Colon (tissue), 2 donors: ENCODE results near the gene EVA1B.

Experiments
- FAIRE-seq: peaks from 2 replicates; lab custom pipeline; 2012; peaks lifted over from hg19 to GRCh38; lab: Jason Lieb, UNC
- donor health status: control.
- donor health status: control.

Gene EVA1B

GRCh38 chr1:36309397-36309796 lies 14.0 kb downstream of the EVA1B start:
- FAIRE-seq = no peak

DNA sequence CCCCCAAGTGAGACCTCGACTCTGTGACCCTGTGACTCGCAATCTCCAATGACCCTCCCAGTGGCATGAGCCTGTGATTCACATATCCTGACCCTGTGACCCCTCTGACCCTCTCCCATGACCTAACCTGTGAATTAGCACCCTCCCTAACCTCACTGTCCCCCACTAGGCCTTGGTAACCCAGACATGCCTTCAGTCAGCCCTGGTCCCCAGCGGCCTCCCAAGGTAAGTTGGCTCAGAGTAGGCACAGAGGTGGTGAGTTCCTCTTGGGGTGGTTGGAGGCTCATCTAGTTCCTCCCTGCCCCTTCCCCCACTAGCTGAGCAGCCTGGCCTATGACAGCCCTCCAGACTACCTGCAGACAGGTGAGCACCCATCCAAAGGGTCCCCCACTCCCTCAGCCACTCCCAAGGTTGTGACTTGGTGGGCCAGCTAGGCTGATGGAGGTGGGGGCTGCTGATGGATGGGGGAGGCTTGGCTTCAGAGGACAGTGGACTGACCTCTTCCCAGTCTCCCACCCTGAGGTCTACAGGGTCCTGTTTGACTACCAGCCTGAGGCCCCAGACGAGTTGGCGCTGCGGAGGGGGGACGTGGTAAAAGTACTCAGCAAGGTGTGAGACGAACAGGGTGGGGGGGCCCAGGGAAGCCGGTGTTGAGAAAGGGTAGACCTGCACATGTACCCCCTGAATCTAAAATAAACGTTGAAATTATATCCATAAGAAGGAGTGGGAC lies 15.7 kb downstream of the EVA1B start:
- no peak for FAIRE-seq

DNA sequence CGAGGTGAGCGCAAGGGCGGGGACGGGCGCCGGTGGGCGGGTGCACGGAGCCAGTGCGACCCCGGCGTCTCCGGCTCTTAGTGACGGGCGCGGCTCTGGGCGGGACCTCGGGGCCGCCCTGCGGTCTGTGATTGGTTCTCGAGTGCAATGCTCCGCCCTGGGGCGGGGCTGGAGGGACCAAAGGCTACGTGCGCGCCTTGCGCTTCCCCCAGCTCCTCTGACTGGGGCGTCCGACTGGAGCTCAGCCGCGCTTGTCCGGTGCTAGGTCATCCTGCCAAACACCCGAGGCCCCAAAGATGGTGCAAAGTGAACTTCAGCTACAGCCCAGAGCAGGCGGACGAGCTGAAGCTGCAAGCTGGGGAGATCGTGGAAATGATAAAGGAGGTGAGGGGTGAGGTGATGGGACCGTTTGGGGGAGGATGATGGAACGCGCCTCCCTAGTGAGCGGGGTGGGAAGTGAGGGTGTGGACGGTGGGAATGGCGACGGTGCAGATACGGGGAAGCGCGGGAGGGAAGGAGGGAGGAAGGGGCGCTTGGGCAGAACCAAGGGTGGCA lies 16.5 kb downstream of the EVA1B start:
- FAIRE-seq = no peak

- FAIRE-seq = no peak
Measured at GRCh38 chr1:36306210-36306901, 17.1 kb downstream of the EVA1B start, which contains the start of gene SH3D21. SH3D21 (plus strand) TSS chr1:36306368; CDS start chr1:36306421, 53 bp downstream.

DNA sequence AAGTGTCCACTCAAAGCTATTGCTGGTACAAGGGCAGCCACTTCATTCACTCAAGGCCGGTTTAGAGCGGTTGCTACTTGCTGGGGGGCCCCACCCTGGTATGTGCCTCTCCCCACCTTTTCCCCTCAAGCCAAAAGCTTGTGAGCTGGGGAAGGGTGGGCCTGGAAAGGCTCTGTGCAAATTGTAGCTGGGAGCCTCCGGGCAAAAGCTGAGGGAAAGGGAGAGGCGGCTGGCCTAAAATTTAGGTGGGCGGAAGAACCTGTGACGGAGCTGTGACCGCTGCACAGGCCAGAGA lies 17.6 kb downstream of the EVA1B start:
- no peak for FAIRE-seq

DNA sequence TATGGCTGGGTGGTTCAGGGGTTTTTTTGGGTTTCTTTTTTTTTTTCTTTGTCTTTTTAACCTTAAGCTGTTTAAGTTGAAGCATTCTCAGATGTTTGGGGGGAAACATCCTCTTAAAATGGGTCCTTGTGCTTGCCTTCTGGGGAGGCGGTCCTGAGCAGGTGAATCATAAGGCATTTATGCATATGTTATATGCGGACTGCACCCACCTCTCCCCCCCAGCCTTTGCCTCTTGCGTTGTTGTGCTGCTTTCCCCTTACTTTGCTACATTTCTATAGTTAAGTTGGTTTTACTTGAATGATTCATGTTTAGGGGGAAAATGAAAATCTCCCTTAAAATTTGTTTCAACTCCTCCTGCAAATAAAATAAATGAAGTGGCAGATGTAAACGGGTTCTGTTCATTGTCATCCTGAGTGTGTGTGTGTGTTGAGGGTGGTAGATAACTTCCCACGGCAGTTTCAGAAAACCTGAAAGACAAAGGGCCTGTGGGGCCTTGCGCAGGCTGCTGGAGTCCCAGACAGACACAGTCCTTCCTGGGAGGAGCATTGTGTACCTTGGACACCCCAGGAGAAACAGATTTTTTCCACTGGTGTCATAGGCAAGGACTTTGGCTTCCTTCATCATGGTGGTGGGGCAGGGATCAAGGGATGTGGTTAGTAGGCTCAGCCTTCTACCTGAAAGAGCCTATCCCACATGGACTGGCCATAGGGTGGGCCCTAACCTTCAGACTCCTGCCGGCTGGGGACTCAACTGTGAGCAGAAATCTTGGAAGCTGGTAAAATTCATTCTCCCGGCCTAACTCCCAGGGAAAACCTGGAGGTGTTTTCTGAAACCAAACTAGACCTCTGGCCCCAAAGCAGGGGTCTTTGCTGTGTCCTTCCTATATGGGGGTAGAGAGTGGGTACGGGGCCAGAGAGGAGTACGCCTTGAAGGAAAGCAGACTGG lies 18.2 kb downstream of the EVA1B start:
- no peak for FAIRE-seq

DNA sequence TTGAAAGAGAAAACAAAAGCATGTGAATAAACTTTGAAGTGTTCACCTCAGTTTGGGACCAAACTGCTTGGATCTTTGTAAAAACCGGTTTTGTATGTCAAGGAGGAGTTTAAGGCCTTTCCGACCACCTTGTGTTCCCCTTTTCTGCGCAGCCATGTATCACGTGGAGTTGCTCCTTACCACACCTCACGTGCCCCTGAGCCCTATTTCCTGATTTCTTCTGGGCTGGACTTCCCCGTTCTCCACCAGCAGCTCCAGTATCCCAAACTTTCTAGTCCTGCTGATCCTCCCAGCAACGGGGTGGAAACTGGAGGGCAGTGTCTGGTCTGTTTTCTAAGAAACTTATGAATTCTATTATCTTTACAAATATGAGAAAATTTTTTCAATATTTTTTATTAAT lies 18.9 kb downstream of the EVA1B start:
- FAIRE-seq = no peak

- FAIRE-seq = no peak
Measured at GRCh38 chr1:36303650-36304360, 19.6 kb downstream of the EVA1B start.

- no peak for FAIRE-seq
Measured at GRCh38 chr1:36303244-36303643, 20.2 kb downstream of the EVA1B start.

DNA sequence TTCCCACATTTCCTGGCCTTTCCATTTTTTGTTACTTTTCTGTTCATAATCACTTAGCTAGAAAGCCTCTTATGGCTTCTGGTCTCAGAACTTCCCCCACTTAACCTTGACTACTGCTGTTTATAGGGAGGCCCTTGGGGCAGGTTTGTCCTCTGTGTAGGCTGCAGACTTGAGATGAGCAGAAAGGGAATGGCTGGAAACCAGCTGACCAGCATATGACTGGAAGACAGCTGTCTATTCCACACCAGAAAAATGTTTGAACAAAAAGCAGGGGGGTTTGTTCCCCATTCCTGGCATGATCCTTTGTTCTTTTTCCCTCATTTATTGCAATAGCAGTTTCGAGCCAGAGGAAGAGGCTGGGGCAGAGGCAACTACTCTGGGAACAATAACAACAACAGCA lies 22.2 kb downstream of the EVA1B start:
- FAIRE-seq = no peak

- FAIRE-seq = no peak
Measured at GRCh38 chr1:36300526-36300925, 22.9 kb downstream of the EVA1B start.

- FAIRE-seq = no peak
Measured at GRCh38 chr1:36298640-36299039, 24.8 kb downstream of the EVA1B start.

GRCh38 chr1:36297062-36297461 lies 26.4 kb downstream of the EVA1B start:
- no peak for FAIRE-seq

- no peak for FAIRE-seq
Measured at GRCh38 chr1:36295390-36295789, 28.1 kb downstream of the EVA1B start.

- no peak for FAIRE-seq
Measured at GRCh38 chr1:36287595-36287994, 35.9 kb downstream of the EVA1B start.

GRCh38 chr1:36286802-36287201 lies 36.6 kb downstream of the EVA1B start:
- no peak for FAIRE-seq

GRCh38 chr1:36285443-36286101 lies 37.9 kb downstream of the EVA1B start:
- no peak for FAIRE-seq

DNA sequence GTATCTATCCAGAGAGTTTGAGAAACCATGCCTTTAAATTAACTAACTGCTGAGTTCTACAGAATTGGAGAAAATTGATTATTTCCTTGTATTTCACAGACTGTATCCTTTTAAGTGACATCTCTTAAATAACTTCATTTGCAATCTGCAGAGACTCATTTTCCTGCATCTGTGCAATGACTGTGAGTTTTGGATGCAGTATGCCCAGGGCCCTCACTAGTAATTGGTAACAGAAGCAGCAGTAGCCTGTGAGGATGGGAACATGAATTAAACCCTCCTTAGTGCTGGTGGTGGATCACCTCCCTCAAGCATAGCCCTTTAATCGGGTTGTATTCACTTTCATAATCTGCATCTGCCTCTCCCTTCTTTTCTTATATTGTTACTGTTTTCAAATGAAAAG lies 38.9 kb downstream of the EVA1B start:
- FAIRE-seq = no peak

DNA sequence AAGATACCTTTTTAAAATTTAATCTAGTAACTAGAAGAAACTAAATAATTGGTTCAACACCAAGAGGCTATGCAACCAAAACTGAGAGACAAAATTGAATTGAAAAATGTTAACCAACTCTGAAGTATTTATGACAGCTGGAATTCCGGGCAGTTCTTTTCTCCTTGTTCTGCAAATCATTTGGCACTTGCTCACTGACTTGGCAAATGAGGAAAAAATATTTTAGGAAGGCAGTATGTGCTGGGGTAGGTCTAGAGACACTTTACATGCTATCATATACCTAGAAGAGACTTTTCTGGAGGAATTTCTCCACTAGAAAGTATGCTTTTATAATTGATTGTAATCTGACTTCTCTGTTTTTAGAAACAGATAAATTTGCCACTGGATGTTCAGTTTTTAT lies 39.4 kb downstream of the EVA1B start:
- no peak for FAIRE-seq

DNA sequence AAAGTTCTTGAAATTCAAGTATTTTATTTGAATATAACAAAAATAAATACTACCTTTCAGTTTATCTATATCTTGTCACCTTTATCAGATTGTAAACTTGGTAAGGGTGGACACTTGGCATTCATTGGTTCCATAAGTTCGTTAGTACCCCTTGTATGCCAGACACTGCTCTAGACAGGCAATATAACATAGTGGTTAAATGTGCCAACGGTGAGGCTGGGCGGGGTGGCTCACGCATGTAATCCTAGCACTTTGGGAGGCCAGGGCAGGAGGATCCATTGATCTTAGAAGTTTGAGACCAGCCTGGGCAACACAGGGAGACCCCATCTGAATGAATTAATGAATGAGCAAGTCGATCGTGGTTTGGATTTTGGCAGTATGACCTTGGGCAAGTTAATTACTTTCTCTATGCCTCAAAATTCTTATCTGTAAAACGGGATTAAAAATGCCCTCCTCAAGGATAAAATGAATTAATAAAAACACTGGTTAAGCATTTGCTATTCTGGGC lies 43.6 kb downstream of the EVA1B start:
- no peak for FAIRE-seq

DNA sequence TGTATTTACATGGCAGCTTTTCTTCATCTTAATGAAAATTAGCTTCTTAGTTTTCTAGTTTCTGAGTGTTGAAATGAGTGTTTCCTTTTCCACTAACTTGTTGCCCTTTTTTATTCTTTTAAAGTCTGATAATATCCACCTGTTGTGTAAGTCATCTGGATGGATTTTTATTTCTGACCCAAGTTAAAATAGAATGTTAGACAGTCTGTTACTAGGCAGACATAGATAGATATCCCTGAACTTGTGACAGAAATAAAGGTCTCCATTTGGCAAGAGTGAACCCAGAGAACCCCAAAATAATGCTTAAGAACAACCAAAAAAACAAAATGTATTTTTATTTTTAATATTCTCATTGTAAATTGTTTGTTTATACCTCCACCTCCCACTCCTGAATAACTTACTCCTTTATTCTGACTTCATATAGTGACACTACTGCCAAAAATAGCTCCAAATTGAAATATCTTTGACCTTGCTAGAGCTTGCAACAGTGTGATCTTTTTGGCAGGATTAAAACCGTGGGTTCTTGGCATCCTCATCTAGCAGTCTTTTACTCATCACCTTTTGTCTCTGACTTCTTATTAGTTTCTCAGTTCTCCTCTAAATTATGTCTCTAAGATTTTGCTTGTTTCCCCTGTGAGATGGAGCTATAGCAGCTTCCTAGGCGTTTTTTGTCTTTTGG lies 44.2 kb downstream of the EVA1B start:
- FAIRE-seq = no peak
